Measurements from ENCODE around the gene TMC6.

TMC6 gene

DNA sequence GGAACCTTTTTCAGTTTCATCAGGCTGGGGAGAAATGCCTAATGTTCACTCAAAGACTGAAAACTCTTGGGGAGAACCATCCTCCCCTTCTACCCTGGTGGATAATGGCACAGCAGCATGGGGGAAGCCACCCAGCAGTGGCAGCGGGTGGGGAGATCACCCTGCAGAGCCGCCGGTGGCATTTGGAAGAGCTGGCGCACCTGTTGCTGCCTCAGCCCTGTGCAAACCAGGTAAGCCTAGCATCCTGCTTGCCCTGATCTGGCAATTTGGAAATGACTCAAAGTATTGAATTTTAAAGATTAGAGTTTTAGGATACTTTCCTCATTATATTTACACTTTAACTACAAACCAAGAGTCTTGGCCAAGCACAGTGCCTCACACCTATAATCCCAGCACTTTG lies 63.8 kb downstream of the TMC6 start:
- DNase-seq = no peak
- no peaks in the 10 kb centered on the region for H3K9me3 Mint-ChIP-seq
- peaks cover 21% of the 10 kb centered on the region for H3K36me3 Mint-ChIP-seq (ENCODE audit: low read depth)
- no peak overlapping the region for H3K4me3 Mint-ChIP-seq
- H3K27me3 Mint-ChIP-seq (ENCODE audit: low read depth, poor library complexity) = no peaks in the 10 kb centered on the region
- no peaks in the 10 kb centered on the region for H3K4me1 Mint-ChIP-seq
- H3K27ac Mint-ChIP-seq = no peak overlapping the region
- TF ChIP-seq, protein P1, sequence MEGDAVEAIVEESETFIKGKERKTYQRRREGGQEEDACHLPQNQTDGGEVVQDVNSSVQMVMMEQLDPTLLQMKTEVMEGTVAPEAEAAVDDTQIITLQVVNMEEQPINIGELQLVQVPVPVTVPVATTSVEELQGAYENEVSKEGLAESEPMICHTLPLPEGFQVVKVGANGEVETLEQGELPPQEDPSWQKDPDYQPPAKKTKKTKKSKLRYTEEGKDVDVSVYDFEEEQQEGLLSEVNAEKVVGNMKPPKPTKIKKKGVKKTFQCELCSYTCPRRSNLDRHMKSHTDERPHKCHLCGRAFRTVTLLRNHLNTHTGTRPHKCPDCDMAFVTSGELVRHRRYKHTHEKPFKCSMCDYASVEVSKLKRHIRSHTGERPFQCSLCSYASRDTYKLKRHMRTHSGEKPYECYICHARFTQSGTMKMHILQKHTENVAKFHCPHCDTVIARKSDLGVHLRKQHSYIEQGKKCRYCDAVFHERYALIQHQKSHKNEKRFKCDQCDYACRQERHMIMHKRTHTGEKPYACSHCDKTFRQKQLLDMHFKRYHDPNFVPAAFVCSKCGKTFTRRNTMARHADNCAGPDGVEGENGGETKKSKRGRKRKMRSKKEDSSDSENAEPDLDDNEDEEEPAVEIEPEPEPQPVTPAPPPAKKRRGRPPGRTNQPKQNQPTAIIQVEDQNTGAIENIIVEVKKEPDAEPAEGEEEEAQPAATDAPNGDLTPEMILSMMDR (IDR thresholded peaks at IDR 0.05) = no peak

DNA sequence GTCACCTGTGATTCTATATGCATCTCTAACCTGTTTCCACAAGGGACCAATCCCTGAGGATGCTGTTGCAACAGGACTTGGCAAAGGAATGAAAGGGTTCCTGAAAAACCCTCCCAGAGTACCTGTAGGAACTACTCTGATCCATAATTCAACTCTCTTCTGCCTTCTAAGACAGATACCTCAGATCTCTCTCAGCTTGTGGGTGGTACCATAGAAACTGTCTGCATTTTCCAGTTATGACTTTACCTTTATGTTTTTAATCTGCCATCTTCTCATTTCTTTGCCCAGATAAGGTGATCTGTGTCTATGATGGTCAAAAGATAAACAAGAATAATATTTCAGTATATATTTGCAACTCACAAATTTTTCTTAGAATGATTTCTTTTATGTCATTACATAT lies 65.1 kb downstream of the TMC6 start:
- Mint-ChIP-seq H3K4me3 (no peak overlapping the region), H3K27ac (no peak overlapping the region), H3K4me1 (no peaks in the 10 kb centered on the region), H3K27me3 (ENCODE audit: low read depth, poor library complexity) (no peaks in the 10 kb centered on the region), H3K36me3 (ENCODE audit: low read depth) (peaks cover 16% of the 10 kb centered on the region), H3K9me3 (no peaks in the 10 kb centered on the region)
- TF ChIP-seq, protein P1 (IDR thresholded peaks at IDR 0.05) = no peak
- DNase-seq = no peak

DNA sequence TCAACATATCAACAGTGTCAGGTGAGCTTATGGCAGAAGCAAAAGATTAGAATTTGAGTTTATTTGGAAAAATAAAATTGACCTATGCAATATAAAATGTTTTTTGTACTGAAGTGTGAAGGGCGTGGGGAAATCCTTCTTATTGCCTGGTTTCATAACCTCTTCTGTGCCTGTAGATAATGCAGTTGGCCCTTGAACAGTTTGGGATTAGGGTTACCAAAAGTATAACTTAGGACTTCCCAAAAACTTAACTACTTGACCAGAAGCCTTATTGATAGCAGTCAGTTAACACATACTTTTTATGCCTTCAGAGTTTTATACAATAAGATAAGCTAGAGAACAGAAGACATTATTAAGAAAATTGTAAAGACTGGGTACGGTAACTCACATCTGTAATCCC lies 66.0 kb downstream of the TMC6 start:
- H3K4me3 Mint-ChIP-seq = no peak overlapping the region
- no peak for DNase-seq
- peaks cover 6% of the 10 kb centered on the region for H3K4me1 Mint-ChIP-seq
- no peaks in the 10 kb centered on the region for H3K9me3 Mint-ChIP-seq
- TF ChIP-seq, protein P1 (IDR thresholded peaks at IDR 0.05) = no peak
- no peak overlapping the region for H3K27ac Mint-ChIP-seq
- H3K36me3 Mint-ChIP-seq (ENCODE audit: low read depth) = peaks cover 10% of the 10 kb centered on the region
- H3K27me3 Mint-ChIP-seq (ENCODE audit: low read depth, poor library complexity) = no peaks in the 10 kb centered on the region

All from nephron progenitor cell (in vitro differentiated cells).